OCI-LY1 (cell line): Measurements from ENCODE around the gene CCBE1.

Source experiments
- H2AFZ ChIP-seq: fragments of 200-600 bp; sonication (generic), shearing (Covaris generic); 2 replicates; pipeline ENCODE4 v1.6.0; 2014; ENCODE audit warnings: antibody characterized with exemption, mild to moderate bottlenecking, low read length
- H3F3A ChIP-seq: fragments of 200-600 bp; sonication (generic), shearing (Covaris generic); 2 replicates; pipeline ENCODE4 v1.6.0; 2014; ENCODE audit warnings: mild to moderate bottlenecking, antibody characterized with exemption, low read length, moderate library complexity; ENCODE audit not compliant: insufficient read depth
- H3K27ac ChIP-seq: fragments of 200-600 bp; sonication (generic); 2 replicates; pipeline ENCODE4 v1.5.1; 2014; ENCODE audit warnings: low read length, mixed run types, mild to moderate bottlenecking, low read depth; ENCODE audit not compliant: poor library complexity, severe bottlenecking
- H3K27me3 ChIP-seq: fragments of 200-600 bp; sonication (generic); 2 replicates; pipeline ENCODE4 v1.6.0; 2014; ENCODE audit warnings: antibody characterized with exemption, mild to moderate bottlenecking, low read length, moderate library complexity; ENCODE audit not compliant: insufficient read depth
- H3K36me3 ChIP-seq: fragments of 200-600 bp; sonication (generic); 2 replicates; pipeline ENCODE4 v1.6.1; 2014; ENCODE audit warnings: mild to moderate bottlenecking, antibody characterized with exemption, low read length, moderate library complexity, mixed read lengths; ENCODE audit not compliant: insufficient read depth
- H3K4me1 ChIP-seq: fragments of 200-600 bp; sonication (generic); 2 replicates; pipeline ENCODE4 v1.5.1; 2014; ENCODE audit warnings: mild to moderate bottlenecking, low read length, moderate library complexity; ENCODE audit not compliant: insufficient read depth, severe bottlenecking
- H3K4me2 ChIP-seq: fragments of 200-600 bp; sonication (generic), shearing (Covaris generic); 2 replicates; pipeline ENCODE4 v1.6.1; 2014; ENCODE audit warnings: low read length
- H3K4me3 ChIP-seq: fragments of 200-600 bp; sonication (generic); 2 replicates; pipeline ENCODE4 v1.5.1; 2014; ENCODE audit warnings: low read length, low read depth, mild to moderate bottlenecking, mixed read lengths; ENCODE audit not compliant: poor library complexity, severe bottlenecking
- H3K79me2 ChIP-seq: fragments of 200-600 bp; shearing (Covaris generic); 2 replicates; pipeline ENCODE4 v1.6.1; 2016; ENCODE audit warnings: mixed run types, low read length, mixed read lengths; ENCODE audit not compliant: insufficient read depth
- H3K9ac ChIP-seq: fragments of 200-600 bp; sonication (generic), shearing (Covaris generic); 2 replicates; pipeline ENCODE4 v1.6.1; 2014; ENCODE audit warnings: mild to moderate bottlenecking, low read length, mixed read lengths
- H3K9me2 ChIP-seq: fragments of 200-600 bp; sonication (generic), shearing (Covaris generic); 2 replicates; pipeline ENCODE4 v1.6.1; 2014; ENCODE audit warnings: low read depth, mild to moderate bottlenecking, low read length, mixed read lengths
- H3K9me3 ChIP-seq: fragments of 200-600 bp; shearing (Covaris generic); 2 replicates; pipeline ENCODE4 v1.6.1; 2014; ENCODE audit warnings: low read length, mixed read lengths
- H4K20me1 ChIP-seq: fragments of 200-600 bp; sonication (generic), shearing (Covaris generic); 2 replicates; pipeline ENCODE4 v1.6.0; 2016; ENCODE audit warnings: mild to moderate bottlenecking, low read length; ENCODE audit not compliant: insufficient read depth
- EZH2 ChIP-seq: fragments of 200-600 bp; sonication (generic), shearing (Covaris generic); IDR thresholded peaks from 2 replicates; pipeline ENCODE4 v1.8.0; 2017; ENCODE audit warnings: borderline replicate concordance, mixed run types, mild to moderate bottlenecking, antibody characterized with exemption, low read length, moderate library complexity, mixed read lengths
- TF ChIP-seq, protein P1 (sequence below): fragments of 200-600 bp; sonication (generic), shearing (Covaris generic); IDR thresholded peaks from 2 replicates; pipeline ENCODE4 v1.5.1; 2017; ENCODE audit warnings: mild to moderate bottlenecking, antibody characterized with exemption, low read length, moderate library complexity, mixed read lengths

Gene CCBE1

DNA sequence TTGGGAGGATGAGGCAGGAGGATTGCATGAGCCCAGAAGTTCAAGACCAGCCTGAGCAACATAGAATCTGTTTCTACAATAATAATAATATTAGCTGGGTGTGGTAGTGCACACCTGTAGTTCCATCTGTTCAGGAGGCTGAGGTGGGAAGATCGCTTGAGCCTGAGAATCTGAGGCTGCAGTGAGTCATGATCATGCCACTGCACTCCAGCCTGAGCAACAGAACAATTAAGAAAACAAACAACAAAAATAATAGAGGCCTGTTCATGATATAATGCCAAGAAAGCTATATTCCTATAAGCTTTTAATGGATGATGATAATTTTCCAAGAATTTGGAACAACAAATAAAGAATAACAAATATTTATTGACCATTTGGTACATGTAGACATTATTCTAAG lies 6.9 kb upstream of the CCBE1 start:
- Histone ChIP-seq H3K4me2 (no peak overlapping the region), H3K4me1 (no peaks in the 10 kb centered on the region), H3F3A (no peaks in the 10 kb centered on the region), H3K9me2 (no peaks in the 10 kb centered on the region), H3K27ac (no peak overlapping the region), H3K79me2 (no peaks in the 10 kb centered on the region), H4K20me1 (no peaks in the 10 kb centered on the region), H3K4me3 (no peak overlapping the region), H3K9ac (no peak overlapping the region), H3K36me3 (no peaks in the 10 kb centered on the region), H2AFZ (no peak overlapping the region), H3K27me3 (0 out of 2 replicates have a peak, but pooled peaks cover 5% of the 10 kb centered on the region), H3K9me3 (no peaks in the 10 kb centered on the region)
- TF ChIP-seq EZH2: no peak
- TF ChIP-seq, protein P1, sequence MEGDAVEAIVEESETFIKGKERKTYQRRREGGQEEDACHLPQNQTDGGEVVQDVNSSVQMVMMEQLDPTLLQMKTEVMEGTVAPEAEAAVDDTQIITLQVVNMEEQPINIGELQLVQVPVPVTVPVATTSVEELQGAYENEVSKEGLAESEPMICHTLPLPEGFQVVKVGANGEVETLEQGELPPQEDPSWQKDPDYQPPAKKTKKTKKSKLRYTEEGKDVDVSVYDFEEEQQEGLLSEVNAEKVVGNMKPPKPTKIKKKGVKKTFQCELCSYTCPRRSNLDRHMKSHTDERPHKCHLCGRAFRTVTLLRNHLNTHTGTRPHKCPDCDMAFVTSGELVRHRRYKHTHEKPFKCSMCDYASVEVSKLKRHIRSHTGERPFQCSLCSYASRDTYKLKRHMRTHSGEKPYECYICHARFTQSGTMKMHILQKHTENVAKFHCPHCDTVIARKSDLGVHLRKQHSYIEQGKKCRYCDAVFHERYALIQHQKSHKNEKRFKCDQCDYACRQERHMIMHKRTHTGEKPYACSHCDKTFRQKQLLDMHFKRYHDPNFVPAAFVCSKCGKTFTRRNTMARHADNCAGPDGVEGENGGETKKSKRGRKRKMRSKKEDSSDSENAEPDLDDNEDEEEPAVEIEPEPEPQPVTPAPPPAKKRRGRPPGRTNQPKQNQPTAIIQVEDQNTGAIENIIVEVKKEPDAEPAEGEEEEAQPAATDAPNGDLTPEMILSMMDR: no peak

DNA sequence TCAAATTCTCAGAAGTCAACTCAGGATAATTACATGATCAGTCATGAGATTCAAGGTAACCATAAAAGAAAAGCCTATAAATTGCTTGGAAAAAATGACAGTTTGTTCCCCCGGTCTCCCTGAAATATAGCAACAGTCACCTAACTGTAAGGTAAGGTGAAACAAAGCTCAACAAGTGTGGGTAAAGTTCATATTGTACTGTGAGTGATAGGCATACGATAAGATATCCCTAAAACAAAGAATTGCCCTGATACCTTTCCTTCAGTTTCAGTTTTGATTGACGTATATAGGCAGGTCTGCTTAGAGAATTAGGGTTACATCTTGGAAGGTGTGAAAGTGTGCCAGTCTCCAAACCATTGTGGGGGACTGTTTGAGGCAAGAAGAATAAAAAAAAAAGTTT lies 4.0 kb upstream of the CCBE1 start:
- Histone ChIP-seq H3K36me3 (no peaks in the 10 kb centered on the region), H3F3A (no peaks in the 10 kb centered on the region), H3K9ac (no peak overlapping the region), H3K4me2 (no peak overlapping the region), H3K4me1 (no peaks in the 10 kb centered on the region), H3K27ac (no peak overlapping the region), H3K4me3 (no peak overlapping the region), H3K9me3 (no peaks in the 10 kb centered on the region), H4K20me1 (no peaks in the 10 kb centered on the region), H3K9me2 (no peaks in the 10 kb centered on the region), H2AFZ (no peak overlapping the region), H3K79me2 (no peaks in the 10 kb centered on the region), H3K27me3 (no peaks in the 10 kb centered on the region)
- TF ChIP-seq, protein P1: no peak
- no peak for TF ChIP-seq EZH2

DNA sequence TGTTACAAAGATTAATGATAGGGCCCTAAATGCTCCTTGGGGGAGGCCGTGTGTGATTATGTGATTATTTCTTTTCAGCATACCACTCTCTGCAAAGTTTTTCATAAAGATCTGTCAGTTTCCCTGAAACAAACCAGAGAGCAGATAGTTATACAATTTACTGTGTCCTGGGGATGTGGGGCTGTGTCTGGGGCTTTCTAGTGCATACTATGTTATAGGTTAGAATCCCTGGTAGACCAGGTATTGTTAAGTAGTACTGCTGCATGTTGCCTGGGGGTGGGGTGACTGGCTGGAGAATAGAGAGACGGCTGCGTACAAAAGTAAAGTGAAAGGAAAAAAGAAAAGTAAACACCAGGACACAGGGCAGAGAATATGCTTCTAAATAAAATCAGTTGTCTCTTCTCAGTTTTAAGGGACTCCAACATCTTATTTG lies 3.3 kb upstream of the CCBE1 start:
- Histone ChIP-seq H3K27ac (no peak overlapping the region), H3K27me3 (no peaks in the 10 kb centered on the region), H3K9me3 (no peaks in the 10 kb centered on the region), H3K9ac (no peak overlapping the region), H3K9me2 (no peaks in the 10 kb centered on the region), H3K36me3 (no peaks in the 10 kb centered on the region), H3K4me1 (no peaks in the 10 kb centered on the region), H3K4me3 (no peak overlapping the region), H4K20me1 (no peaks in the 10 kb centered on the region), H2AFZ (no peak overlapping the region), H3K79me2 (no peaks in the 10 kb centered on the region), H3F3A (no peaks in the 10 kb centered on the region), H3K4me2 (no peak overlapping the region)
- TF ChIP-seq, protein P1: no peak
